Fibroblast of upper back skin (primary cell): ENCODE data around the gene INIP.
"Not testable (repeated sequence)": the region's sequence is repeated elsewhere in the genome, so short reads cannot be mapped to it uniquely, and the experiment has no call there.

Source experiments
- DNase-seq: peaks from one replicate; pipeline ENCODE4 v3.0.0-alpha.2; 2013

The INIP gene

GRCh38 chr9:112734892-112735291 lies 17.0 kb upstream of the INIP start:
- no peak for DNase-seq

- no peak for DNase-seq
These were observed 14.1 kb upstream of the INIP start for GRCh38 chr9:112731971-112732370.

DNA sequence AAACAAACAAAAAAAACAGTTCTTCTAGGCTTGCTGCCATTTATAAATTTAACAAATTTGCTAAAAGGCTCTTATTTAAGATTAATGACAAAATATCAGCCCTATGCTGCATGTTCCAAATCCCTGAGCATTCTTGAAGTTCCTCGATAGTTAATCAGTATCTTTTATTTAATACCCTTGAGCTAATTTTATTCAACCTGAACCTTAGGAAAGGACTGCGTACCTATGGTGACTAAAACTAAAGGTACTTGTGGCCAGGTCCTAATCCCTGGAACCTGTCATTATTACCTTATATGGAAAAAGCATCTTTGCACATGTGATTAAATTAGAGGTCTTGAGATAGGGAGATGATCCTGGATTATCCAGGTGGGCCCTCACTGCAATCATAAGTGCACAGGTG lies 10.5 kb upstream of the INIP start:
- DNase-seq: no peak

DNA sequence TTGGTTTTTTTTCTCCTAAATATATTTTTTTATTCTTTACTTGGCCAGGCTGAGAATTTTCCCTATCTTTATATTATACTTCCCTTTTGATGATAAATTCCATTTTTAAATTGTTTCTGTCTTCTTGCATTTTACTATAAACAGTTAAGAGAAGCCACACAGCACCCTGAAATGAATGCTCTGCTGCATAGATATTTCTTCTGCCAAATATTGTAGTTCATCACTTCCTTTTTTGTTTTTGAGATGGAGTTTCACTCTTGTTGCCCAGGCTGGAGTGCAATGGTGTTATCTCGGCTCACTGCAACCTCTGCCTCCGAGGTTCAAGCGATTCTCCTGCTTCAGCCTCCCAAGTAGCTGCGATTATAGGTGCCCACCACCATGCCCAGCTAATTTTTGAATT lies 8.5 kb upstream of the INIP start:
- DNase-seq: no peak

DNA sequence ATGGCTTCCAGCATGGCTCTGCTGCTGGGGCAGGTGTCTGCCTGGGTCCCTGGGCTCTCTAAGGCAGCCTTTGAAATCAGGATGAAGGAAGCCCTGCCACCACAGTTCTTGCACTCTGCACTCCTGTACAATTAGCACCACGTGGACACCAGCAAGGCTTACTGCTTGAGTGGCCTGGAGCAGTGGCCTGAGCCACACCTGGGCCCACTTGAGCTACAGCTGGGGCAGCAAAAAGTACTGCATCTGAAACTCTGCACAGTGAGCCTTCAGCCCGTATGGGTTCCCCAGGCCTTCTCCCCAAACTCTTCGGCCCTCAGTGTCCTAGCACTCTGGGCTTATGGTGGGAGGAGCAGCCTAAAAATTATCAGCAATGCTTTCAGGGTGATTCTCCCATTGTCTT lies 8.0 kb upstream of the INIP start:
- no peak for DNase-seq

- DNase-seq: not testable (repeated sequence)
These were observed 4.8 kb upstream of the INIP start for GRCh38 chr9:112722749-112723148.

- no peak for DNase-seq
These were observed 2.3 kb upstream of the INIP start for GRCh38 chr9:112720113-112720780.

DNA sequence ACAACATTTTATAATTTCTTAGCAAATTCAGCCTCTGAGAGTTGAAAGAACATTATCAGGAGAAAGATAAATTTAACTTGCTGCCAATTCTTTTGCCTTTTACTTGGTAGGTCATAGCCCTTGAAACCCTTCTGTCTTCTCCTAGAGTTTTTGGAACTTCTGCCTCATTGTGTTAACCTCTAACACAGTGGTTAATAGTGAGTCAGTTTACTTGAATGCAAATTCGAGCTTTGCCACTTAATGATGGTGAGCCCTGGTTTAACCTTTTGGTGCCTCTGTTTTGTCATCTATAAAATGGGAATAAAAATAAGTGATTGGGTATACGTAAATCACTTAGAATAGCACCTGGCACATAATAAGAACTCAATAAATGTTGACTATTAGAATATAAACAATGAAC lies 1.8 kb upstream of the INIP start:
- peak; percentile 4 for DNase-seq

- peak; percentile 63 for DNase-seq
These were observed 1.3 kb upstream of the INIP start for GRCh38 chr9:112719241-112719691.

DNA sequence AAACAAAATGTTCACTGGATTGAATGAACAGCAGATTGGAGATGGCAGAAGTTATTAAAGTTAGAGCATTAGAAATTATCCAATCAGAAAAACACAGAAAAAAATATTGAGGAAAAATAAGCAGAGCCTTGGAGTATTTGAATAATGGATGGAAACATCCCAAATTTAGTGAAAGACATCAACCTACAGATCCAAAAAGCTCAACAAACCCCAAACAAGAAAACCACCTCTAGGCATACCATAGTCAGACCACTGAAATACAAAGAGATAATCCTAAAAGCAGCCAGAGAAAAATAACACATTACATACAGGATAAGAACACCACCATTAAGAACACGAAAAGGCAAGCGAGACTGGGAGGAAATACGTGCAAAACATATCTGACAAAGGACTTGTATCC lies 5.2 kb downstream of the INIP start:
- DNase-seq: no peak

GRCh38 chr9:112711050-112711689 lies 6.7 kb downstream of the INIP start:
- DNase-seq: peak; percentile 39

DNA sequence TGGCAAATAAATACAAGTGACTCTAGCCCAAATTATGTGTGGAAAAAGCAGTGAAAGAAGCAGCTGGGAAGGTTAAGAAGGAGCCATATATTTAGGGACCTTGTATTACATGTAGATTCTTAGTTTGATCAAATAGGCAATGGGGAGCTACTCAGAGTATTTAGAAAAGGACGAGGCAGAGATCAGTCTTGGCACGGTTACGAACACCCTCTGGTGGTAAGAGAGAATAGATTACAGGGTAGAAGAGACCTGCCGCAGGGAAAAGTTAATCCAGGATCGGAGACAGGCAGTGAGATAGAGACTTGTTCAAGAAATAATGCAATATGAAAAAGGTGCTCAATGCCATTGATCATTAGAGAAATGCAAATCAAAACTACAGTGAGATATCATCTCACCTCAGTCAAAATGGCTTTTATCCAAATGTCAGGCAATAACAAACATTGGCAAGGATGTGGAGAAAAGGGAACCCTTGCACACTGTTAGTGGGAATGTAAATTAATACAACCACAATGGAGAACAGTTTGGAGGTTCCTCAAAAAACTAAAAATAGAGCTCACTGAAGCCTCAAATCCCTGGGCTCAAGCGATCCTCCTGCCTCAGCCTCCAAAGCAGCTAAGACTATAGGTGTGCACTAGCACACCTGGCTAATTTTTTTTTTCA lies 12.0 kb downstream of the INIP start:
- DNase-seq: peak; percentile 70

- no peak for DNase-seq
These were observed 14.6 kb downstream of the INIP start for GRCh38 chr9:112703304-112703703.

DNA sequence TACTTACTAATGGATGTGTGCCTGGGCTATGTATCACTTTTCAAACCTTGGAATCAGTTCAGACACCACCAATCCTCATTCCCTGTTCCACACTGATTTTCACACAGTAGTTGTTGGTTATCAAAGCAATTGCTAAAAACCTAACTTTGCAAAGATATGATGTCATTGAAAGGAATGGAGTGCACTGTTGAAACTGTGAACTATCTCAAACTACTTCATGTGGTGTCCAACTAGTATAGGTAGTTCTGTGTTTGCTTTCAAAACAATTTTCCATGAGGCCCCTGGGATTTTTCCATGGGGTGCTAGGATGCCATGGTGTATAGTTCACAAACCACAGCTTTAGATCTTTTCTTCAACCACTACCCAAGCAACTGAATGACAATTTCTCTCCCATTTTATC lies 17.8 kb downstream of the INIP start:
- DNase-seq: peak; percentile 2

DNA sequence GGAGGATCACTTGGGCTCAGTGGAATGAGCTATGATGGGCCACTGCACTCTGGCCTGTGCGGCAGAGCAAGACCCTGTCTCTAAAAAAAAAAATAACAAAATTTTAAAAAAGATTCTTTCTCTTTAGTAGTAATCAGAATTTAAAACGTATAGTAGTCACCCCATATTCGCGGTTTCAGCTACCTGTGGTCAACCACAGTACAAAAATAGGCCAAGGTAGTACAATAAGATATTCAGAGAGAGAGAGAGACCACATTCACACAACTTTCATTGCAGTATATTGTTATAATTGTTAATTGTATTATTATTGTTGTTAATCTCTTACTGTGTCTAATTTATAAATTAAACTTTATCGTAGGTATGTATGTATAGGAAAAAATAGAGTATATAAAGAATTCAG lies 18.7 kb downstream of the INIP start:
- DNase-seq: no peak

- no peak for DNase-seq
These were observed 21.5 kb downstream of the INIP start for GRCh38 chr9:112696461-112696860.

- no peak for DNase-seq
These were observed 23.0 kb downstream of the INIP start for GRCh38 chr9:112694706-112695555.

- no peak for DNase-seq
These were observed 28.7 kb downstream of the INIP start for GRCh38 chr9:112689161-112689740.

GRCh38 chr9:112680731-112681402 lies 37.0 kb downstream of the INIP start:
- DNase-seq: no peak

DNA sequence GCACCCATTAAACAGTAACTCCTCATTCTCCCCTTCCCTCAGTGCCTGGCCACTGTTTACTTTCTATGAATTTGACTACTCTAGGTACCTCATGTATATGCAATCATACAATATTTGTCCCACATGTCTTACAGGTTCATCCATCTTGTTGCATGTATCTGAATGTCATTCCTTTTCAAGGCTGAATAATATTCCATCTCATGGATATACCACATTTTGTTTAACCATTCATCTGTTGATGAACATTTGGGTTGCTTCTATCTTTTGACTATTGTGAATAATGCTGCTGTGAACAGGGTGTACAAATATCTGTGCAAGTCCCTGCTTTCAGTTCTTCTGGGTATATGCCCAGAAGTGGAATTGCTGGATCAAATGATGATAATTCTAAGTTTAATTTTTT lies 40.9 kb downstream of the INIP start:
- DNase-seq: no peak

DNA sequence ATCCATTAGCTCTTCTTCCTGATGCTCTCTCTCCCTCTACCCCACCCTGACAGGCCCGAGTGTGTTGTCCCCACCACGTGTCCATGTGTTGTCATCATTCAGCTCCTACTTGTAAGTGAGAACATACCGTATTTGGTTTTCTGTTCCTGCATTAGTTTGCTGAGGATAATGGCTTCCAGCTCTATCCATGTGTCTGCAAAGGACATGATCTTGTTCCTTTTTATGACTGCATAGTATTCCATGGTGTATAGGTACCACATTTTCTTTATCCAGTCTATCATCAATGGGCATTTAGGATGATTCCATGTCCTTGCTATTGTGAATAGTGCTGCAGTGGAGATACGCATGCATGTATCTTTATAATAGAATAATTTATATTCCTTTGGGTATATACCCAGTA lies 44.7 kb downstream of the INIP start:
- DNase-seq: not testable (repeated sequence)

- DNase-seq: no peak
These were observed 46.8 kb downstream of the INIP start for GRCh38 chr9:112670991-112671625.
